ENCODE measurements around the gene ANKRD24. TPM values are rescaled to one million over a fixed set of nuclear protein-coding genes. Genes with fewer than 3 reads are reported as not detected.

Gene ANKRD24
- total and polyA plus RNA-seq, 2 of the 13 experiments (the other 11 are each of a cell fraction or from before 2014, with no cell fraction given), result 0.13 to 0.24 TPM

- TF ChIP-seq ZNF891 (CRISPR knock-in tag; IDR thresholded peaks at IDR 0.05) (no peak), KDM4B (CRISPR knock-in tag; IDR thresholded peaks at IDR 0.05) (no peak), KLF13 (CRISPR knock-in tag; IDR thresholded peaks at IDR 0.05) (no peak), CBX2 (IDR thresholded peaks at IDR 0.05; ENCODE audit: low read depth, low read length) (no peak), CBX2 (CRISPR knock-in tag; IDR thresholded peaks at IDR 0.05; ENCODE audit: low read depth) (no peak), ZNF567 (CRISPR knock-in tag; IDR thresholded peaks at IDR 0.05; ENCODE audit: borderline replicate concordance) (no peak), SP5 (CRISPR knock-in tag; IDR thresholded peaks at IDR 0.05; ENCODE audit: borderline replicate concordance, low read depth) (no peak; the same call in 1 of the 2 replicates), YY1 (IDR thresholded peaks at IDR 0.05; ENCODE audit: insufficient read depth, insufficient replicate concordance, low read depth, low read length) (no peak), FOSL2 (CRISPR knock-in tag; IDR thresholded peaks at IDR 0.05) (no peak), ATF1 (CRISPR knock-in tag; IDR thresholded peaks at IDR 0.05) (no peak), NCOA5 (CRISPR knock-in tag; IDR thresholded peaks at IDR 0.05) (no peak), DR1 (CRISPR knock-in tag; IDR thresholded peaks at IDR 0.05) (no peak), DMAP1 (CRISPR knock-in tag; IDR thresholded peaks at IDR 0.05) (no peak), SATB2 (CRISPR knock-in tag; IDR thresholded peaks at IDR 0.05) (no peak), ZNF101 (CRISPR knock-in tag; IDR thresholded peaks at IDR 0.05; ENCODE audit: borderline replicate concordance, low read depth) (no peak), ZNF468 (CRISPR knock-in tag; IDR thresholded peaks at IDR 0.05) (no peak), SOX5 (CRISPR knock-in tag; IDR thresholded peaks at IDR 0.05; ENCODE audit: borderline replicate concordance) (peak; percentile 75), ZSCAN25 (CRISPR knock-in tag; IDR thresholded peaks at IDR 0.05) (0 out of 2 replicates have a peak, but pooled peaks have one; percentile 40), TAF15 (IDR thresholded peaks at IDR 0.05; ENCODE audit: low read depth, low read length, poor library complexity, severe bottlenecking) (no peak), ZNF652 (CRISPR knock-in tag; IDR thresholded peaks at IDR 0.05; ENCODE audit: borderline replicate concordance, low read depth) (no peak), FOXO1 (CRISPR knock-in tag; IDR thresholded peaks at IDR 0.05) (peak; percentile 66; the same call in 1 of the 2 replicates), ZFP82 (CRISPR knock-in tag; IDR thresholded peaks at IDR 0.05; ENCODE audit: borderline replicate concordance) (no peak), ZC3H4 (CRISPR knock-in tag; IDR thresholded peaks at IDR 0.05; ENCODE audit: borderline replicate concordance) (no peak), ZNF562 (CRISPR knock-in tag; IDR thresholded peaks at IDR 0.05; ENCODE audit: borderline replicate concordance) (no peak), TRIM24 (CRISPR knock-in tag; IDR thresholded peaks at IDR 0.05) (no peak), ZNF24 (IDR thresholded peaks at IDR 0.05) (peak; percentile 92)
- TF ChIP-seq, protein P1, sequence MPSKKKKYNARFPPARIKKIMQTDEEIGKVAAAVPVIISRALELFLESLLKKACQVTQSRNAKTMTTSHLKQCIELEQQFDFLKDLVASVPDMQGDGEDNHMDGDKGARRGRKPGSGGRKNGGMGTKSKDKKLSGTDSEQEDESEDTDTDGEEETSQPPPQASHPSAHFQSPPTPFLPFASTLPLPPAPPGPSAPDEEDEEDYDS (CRISPR knock-in tag; IDR thresholded peaks at IDR 0.05), result no peak
- TF ChIP-seq, protein P2, sequence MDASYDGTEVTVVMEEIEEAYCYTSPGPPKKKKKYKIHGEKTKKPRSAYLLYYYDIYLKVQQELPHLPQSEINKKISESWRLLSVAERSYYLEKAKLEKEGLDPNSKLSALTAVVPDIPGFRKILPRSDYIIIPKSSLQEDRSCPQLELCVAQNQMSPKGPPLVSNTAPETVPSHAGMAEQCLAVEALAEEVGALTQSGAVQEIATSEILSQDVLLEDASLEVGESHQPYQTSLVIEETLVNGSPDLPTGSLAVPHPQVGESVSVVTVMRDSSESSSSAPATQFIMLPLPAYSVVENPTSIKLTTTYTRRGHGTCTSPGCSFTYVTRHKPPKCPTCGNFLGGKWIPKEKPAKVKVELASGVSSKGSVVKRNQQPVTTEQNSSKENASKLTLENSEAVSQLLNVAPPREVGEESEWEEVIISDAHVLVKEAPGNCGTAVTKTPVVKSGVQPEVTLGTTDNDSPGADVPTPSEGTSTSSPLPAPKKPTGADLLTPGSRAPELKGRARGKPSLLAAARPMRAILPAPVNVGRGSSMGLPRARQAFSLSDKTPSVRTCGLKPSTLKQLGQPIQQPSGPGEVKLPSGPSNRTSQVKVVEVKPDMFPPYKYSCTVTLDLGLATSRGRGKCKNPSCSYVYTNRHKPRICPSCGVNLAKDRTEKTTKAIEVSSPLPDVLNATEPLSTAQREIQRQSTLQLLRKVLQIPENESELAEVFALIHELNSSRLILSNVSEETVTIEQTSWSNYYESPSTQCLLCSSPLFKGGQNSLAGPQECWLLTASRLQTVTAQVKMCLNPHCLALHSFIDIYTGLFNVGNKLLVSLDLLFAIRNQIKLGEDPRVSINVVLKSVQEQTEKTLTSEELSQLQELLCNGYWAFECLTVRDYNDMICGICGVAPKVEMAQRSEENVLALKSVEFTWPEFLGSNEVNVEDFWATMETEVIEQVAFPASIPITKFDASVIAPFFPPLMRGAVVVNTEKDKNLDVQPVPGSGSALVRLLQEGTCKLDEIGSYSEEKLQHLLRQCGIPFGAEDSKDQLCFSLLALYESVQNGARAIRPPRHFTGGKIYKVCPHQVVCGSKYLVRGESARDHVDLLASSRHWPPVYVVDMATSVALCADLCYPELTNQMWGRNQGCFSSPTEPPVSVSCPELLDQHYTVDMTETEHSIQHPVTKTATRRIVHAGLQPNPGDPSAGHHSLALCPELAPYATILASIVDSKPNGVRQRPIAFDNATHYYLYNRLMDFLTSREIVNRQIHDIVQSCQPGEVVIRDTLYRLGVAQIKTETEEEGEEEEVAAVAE (CRISPR knock-in tag; IDR thresholded peaks at IDR 0.05; ENCODE audit: borderline replicate concordance), result no peak
Observed at GRCh38 chr19:4234142-4234861, 51.8 kb downstream of the ANKRD24 start (continued).
